ENCODE results near the gene HOXB2. TPM values are rescaled to one million over a fixed set of nuclear protein-coding genes. Genes with fewer than 3 reads are reported as not detected.

Gene HOXB2
- total and polyA plus RNA-seq, 9 of the 15 experiments (the other 6 are each of a cell fraction or from before 2014, with no cell fraction given): 2.1 to 97.7 (median 21.2) TPM

- TF ChIP-seq SMAD4 (CRISPR knock-in tag; conservative IDR thresholded peaks at IDR 0.05) (peak; percentile 85), GATAD2A (IDR thresholded peaks at IDR 0.05) (peak; percentile 77), MEF2D (tag; conservative IDR thresholded peaks at IDR 0.05; ENCODE audit: low read depth) (no peak), GTF2F1 (IDR thresholded peaks at IDR 0.05; ENCODE audit: low read depth, low read length) (peak; percentile 66; the same call in 1 of the 2 replicates), GATA2 (CRISPR knock-in tag; IDR thresholded peaks at IDR 0.05) (peak; percentile 89), BRD4 (IDR thresholded peaks at IDR 0.05) (peak; percentile 17; the same call in 1 of the 2 replicates), NCOA6 (IDR thresholded peaks at IDR 0.05) (peak; percentile 28; the same call in 1 of the 2 replicates), CEBPB (tag; IDR thresholded peaks at IDR 0.05) (peak; percentile 73), SMARCA4 (IDR thresholded peaks at IDR 0.05) (peak; percentile 76), RBBP5 (IDR thresholded peaks at IDR 0.05; ENCODE audit: borderline replicate concordance, insufficient read depth, low read length, poor library complexity, severe bottlenecking) (peak; percentile 72), MXI1 (IDR thresholded peaks at IDR 0.05; ENCODE audit: low read depth, low read length) (no peak), TEAD1 (CRISPR knock-in tag; IDR thresholded peaks at IDR 0.05) (peak in 1 of 2 experiments; percentile 25; a peak in 1 of 4 replicates), ZBTB26 (CRISPR knock-in tag; IDR thresholded peaks at IDR 0.05) (no peak), ZNF224 (CRISPR knock-in tag; IDR thresholded peaks at IDR 0.05) (no peak), NFE2L1 (tag; IDR thresholded peaks at IDR 0.05; ENCODE audit: borderline replicate concordance, low read depth) (no peak), DMBX1 (CRISPR knock-in tag; IDR thresholded peaks at IDR 0.05; ENCODE audit: borderline replicate concordance) (peak; percentile 83), PHF8 (IDR thresholded peaks at IDR 0.05; ENCODE audit: borderline replicate concordance, low read length) (peak; percentile 25; the same call in 1 of the 2 replicates), IFI16 (CRISPR knock-in tag; IDR thresholded peaks at IDR 0.05) (no peak), ZNF766 (CRISPR knock-in tag; conservative IDR thresholded peaks at IDR 0.05) (no peak), STAT5B (CRISPR knock-in tag; IDR thresholded peaks at IDR 0.05) (no peak), ZNF830 (CRISPR knock-in tag; IDR thresholded peaks at IDR 0.05) (no peak; the same call in 1 of the 2 replicates), TBP (optimal IDR thresholded peaks at IDR 0.05; ENCODE audit: low read depth, low read length) (peak; percentile 72), JUN (IDR thresholded peaks at IDR 0.05; ENCODE audit: borderline replicate concordance, low read depth, low read length) (0 out of 2 replicates have a peak, but pooled peaks have one; percentile 32), JUN (CRISPR knock-in tag; IDR thresholded peaks at IDR 0.05; ENCODE audit: borderline replicate concordance) (no peak), TAF9B (IDR thresholded peaks at IDR 0.05; ENCODE audit: partially characterized antibody) (peak; percentile 59), MLLT1 (IDR thresholded peaks at IDR 0.05) (no peak; a peak in 1 of 4 replicates)
These were observed 2.3 kb upstream of the HOXB2 start (continued) for GRCh38 chr17:48546924-48547807.
